Skeletal muscle satellite cell (primary cell): ENCODE measurements around the gene MTF1.

Experiments
- H3K27me3 ChIP-seq: 2 replicates; pipeline ENCODE4 v1.7.0; 2013; ENCODE audit warnings: low read length; ENCODE audit not compliant: control insufficient read depth, insufficient read depth
- H3K36me3 ChIP-seq: 2 replicates; pipeline ENCODE4 v1.7.0; 2013; ENCODE audit warnings: mild to moderate bottlenecking, control low read depth, low read length; ENCODE audit not compliant: insufficient read depth
- H3K4me1 ChIP-seq: 2 replicates; pipeline ENCODE4 v1.7.0; 2013; ENCODE audit warnings: low read length; ENCODE audit not compliant: control insufficient read depth, insufficient read depth
- H3K4me2 ChIP-seq: 2 replicates; pipeline ENCODE4 v1.7.0; 2013; ENCODE audit warnings: mild to moderate bottlenecking, low read length
- H3K4me3 ChIP-seq: 2 replicates; pipeline ENCODE4 v1.7.0; 2013; ENCODE audit warnings: low read length
- H3K9ac ChIP-seq: 2 replicates; pipeline ENCODE4 v1.7.0; 2013; ENCODE audit warnings: mild to moderate bottlenecking, low read depth, low read length, moderate library complexity
- H3K9me3 ChIP-seq: replicated peaks from 2 replicates; pipeline ENCODE4 v1.7.0; 2013; ENCODE audit warnings: mild to moderate bottlenecking, control low read depth, low read length

MTF1 gene

GRCh38 chr1:37849480-37849879 is 9.9 kb downstream of the MTF1 start:
- peaks cover 8% of the 10 kb centered on the region for H3K4me1 ChIP-seq
- H3K36me3 ChIP-seq = peaks cover 33% of the 10 kb centered on the region
- no peaks in the 10 kb centered on the region for H3K27me3 ChIP-seq
- H3K9me3 ChIP-seq = no peaks in the 10 kb centered on the region
- H3K4me3 ChIP-seq = no peak overlapping the region
- H3K9ac ChIP-seq = no peak overlapping the region
- H3K4me2 ChIP-seq = no peak overlapping the region

- peaks cover 4% of the 10 kb centered on the region for H3K4me1 ChIP-seq
- H3K27me3 ChIP-seq = no peaks in the 10 kb centered on the region
- no peak overlapping the region for H3K4me2 ChIP-seq
- H3K4me3 ChIP-seq = no peak overlapping the region
- peaks cover 23% of the 10 kb centered on the region for H3K36me3 ChIP-seq
- H3K9me3 ChIP-seq = no peaks in the 10 kb centered on the region
- no peak overlapping the region for H3K9ac ChIP-seq
Measured at GRCh38 chr1:37846647-37847339, 12.6 kb downstream of the MTF1 start.

DNA sequence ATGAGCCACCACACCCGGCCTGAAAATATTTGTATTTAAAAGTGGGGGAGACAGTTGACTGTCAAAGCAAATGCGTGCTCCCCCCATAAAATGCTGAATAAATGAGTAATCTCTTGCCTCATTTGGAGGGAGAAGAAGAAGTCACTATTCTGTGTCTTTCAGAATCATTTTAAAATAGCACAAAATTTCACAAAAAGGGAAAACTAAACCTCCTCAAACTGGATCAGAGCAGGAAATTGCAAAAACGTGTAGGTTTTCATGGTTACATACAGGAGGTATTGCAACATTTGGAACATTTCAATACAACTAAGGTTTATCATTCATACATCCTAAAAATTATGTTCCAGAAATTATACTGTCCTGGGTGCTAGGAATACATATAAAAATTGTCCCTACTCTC is 13.6 kb downstream of the MTF1 start:
- no peak overlapping the region for H3K4me3 ChIP-seq
- H3K27me3 ChIP-seq = no peaks in the 10 kb centered on the region
- no peak overlapping the region for H3K4me2 ChIP-seq
- H3K9me3 ChIP-seq = no peaks in the 10 kb centered on the region
- no peak overlapping the region for H3K9ac ChIP-seq
- no peaks in the 10 kb centered on the region for H3K4me1 ChIP-seq
- H3K36me3 ChIP-seq = peaks cover 33% of the 10 kb centered on the region

DNA sequence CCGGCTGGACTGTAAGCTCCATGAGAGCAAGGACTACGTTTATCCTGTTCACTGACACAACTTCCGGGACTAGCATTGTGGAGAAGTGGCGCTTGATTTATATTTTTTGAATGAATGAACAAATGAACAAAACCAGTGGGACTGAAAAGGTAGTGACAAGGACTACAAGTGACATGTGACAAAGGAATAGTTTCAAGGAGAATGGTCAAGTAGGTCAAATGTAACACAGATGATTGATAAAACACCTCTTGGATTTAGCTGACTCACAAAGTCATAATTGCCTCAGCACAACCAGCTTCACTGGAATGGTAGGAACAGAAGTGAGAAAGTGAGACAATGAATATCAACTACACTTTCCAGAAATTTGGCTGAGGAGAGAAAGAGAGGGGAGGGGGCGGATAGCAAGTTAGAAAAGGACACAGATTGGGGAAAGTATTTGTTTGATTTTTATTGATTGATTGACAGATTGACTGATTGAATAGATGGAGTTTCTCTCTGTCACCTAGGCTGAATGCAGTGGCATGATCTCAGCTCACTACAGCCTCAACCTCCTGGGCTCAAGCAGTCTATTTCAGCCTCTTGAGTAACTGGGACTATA is 14.2 kb downstream of the MTF1 start:
- Histone ChIP-seq H3K4me1 (no peaks in the 10 kb centered on the region), H3K27me3 (no peaks in the 10 kb centered on the region), H3K9ac (no peak overlapping the region), H3K4me3 (no peak overlapping the region), H3K9me3 (no peaks in the 10 kb centered on the region), H3K4me2 (no peak overlapping the region), H3K36me3 (peaks cover 37% of the 10 kb centered on the region)

DNA sequence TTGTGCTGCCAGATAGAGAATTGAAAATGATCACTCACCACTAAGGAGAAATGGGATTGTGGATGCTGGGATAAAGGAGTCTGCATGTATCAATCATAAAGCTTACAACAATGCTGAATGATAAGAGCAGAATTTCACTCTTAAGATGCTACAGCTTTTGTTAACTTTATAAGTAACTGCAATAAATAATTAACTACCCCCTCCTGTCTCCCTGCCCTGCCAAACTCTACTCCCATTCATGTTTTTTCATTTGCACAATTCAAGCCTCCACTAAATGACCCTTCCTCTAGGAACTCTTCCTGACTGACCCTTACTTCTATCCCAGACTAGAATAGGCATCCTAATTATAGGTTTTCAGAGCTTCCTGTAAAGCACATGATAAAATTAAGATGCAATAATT is 14.9 kb downstream of the MTF1 start:
- no peaks in the 10 kb centered on the region for H3K9me3 ChIP-seq
- no peak overlapping the region for H3K4me2 ChIP-seq
- no peak overlapping the region for H3K4me3 ChIP-seq
- no peak overlapping the region for H3K9ac ChIP-seq
- no peaks in the 10 kb centered on the region for H3K4me1 ChIP-seq
- H3K27me3 ChIP-seq = no peaks in the 10 kb centered on the region
- H3K36me3 ChIP-seq = peaks cover 40% of the 10 kb centered on the region

- Histone ChIP-seq H3K4me1 (no peaks in the 10 kb centered on the region), H3K4me2 (no peak overlapping the region), H3K9ac (no peak overlapping the region), H3K4me3 (no peak overlapping the region), H3K9me3 (no peaks in the 10 kb centered on the region), H3K27me3 (no peaks in the 10 kb centered on the region), H3K36me3 (peaks cover 52% of the 10 kb centered on the region)
Measured at GRCh38 chr1:37841652-37842051, 17.7 kb downstream of the MTF1 start.

- Histone ChIP-seq H3K4me3 (no peak overlapping the region), H3K27me3 (no peaks in the 10 kb centered on the region), H3K4me1 (no peaks in the 10 kb centered on the region), H3K4me2 (no peak overlapping the region), H3K36me3 (peaks cover 59% of the 10 kb centered on the region), H3K9ac (no peak overlapping the region), H3K9me3 (no peaks in the 10 kb centered on the region)
Measured at GRCh38 chr1:37840711-37841110, 18.7 kb downstream of the MTF1 start.

DNA sequence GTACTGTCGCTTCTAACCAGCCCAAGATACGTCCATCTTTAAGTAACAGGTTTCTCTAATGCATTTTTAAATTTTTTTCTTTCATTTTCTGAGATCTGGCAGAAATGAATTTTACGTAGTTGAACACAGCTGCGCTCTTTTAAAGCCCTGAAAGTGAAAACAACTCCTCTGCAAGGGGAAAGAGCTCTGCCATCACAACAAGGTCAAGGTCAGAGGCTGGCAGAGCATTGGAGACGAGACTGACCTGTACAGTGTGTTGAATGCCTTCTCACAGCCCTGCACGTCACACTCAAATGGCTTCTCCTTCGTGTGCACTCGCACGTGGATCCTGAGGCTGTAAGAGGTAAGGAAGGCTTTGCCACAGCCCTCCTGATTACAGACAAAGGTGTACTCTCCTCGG is 19.7 kb downstream of the MTF1 start:
- no peaks in the 10 kb centered on the region for H3K4me1 ChIP-seq
- no peak overlapping the region for H3K4me3 ChIP-seq
- H3K9me3 ChIP-seq = no peaks in the 10 kb centered on the region
- peaks cover 66% of the 10 kb centered on the region for H3K36me3 ChIP-seq
- no peak overlapping the region for H3K4me2 ChIP-seq
- H3K9ac ChIP-seq = no peak overlapping the region
- no peaks in the 10 kb centered on the region for H3K27me3 ChIP-seq

GRCh38 chr1:37836788-37837187 is 22.6 kb downstream of the MTF1 start:
- Histone ChIP-seq H3K27me3 (no peaks in the 10 kb centered on the region), H3K4me3 (no peak overlapping the region), H3K9ac (no peak overlapping the region), H3K4me1 (no peaks in the 10 kb centered on the region), H3K4me2 (no peak overlapping the region), H3K9me3 (no peaks in the 10 kb centered on the region), H3K36me3 (peaks cover 78% of the 10 kb centered on the region)

DNA sequence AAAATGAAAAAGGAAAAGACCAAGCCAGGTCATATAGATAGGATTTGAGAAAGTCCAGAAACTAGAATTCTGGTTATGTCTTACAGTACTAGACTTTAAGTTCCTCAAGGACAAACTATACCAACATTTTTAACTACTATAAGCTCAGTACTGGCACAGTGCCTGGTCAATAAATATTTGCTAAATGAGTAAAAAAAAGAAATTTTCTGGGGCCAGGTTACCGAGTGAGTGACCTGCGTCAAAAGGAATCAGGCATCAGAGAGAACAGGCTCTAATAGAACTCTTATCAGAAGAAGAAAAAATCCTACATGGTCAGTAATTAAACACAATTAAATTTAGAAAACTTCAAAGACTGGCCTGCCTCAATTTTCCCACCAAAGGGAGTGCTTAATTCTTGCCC is 27.6 kb downstream of the MTF1 start:
- Histone ChIP-seq H3K4me2 (no peak overlapping the region), H3K36me3 (peaks cover 58% of the 10 kb centered on the region), H3K4me1 (no peaks in the 10 kb centered on the region)

GRCh38 chr1:37831109-37831508 is 28.3 kb downstream of the MTF1 start:
- no peak overlapping the region for H3K4me2 ChIP-seq
- no peaks in the 10 kb centered on the region for H3K27me3 ChIP-seq
- no peak overlapping the region for H3K9ac ChIP-seq
- H3K4me1 ChIP-seq = peaks cover under 1% of the 10 kb centered on the region
- no peak overlapping the region for H3K4me3 ChIP-seq
- H3K9me3 ChIP-seq = no peaks in the 10 kb centered on the region
- H3K36me3 ChIP-seq = peaks cover 59% of the 10 kb centered on the region

More for the DNA sequence above, 27.6 kb downstream of the MTF1 start:
- no peaks in the 10 kb centered on the region for H3K27me3 ChIP-seq
- H3K9me3 ChIP-seq = no peaks in the 10 kb centered on the region
- no peak overlapping the region for H3K9ac ChIP-seq
- no peak overlapping the region for H3K4me3 ChIP-seq
